Subcutaneous adipose tissue (tissue), 4 donors: ENCODE measurements around the gene PPP2R3B. TPM values are rescaled to one million over a fixed set of nuclear protein-coding genes. Genes with fewer than 3 reads are reported as not detected.

Experiments used
- total RNA-seq, 4 donors: library from RNA; depleted of rRNA; stranded (reverse); fragments of >200 nt; gene quantifications; one replicate each; pipeline ENCODE4 v1.1.0, GENCODE V29; 2016
- TF ChIP-seq, protein P1 (sequence below): fragments of 450-650 bp; IDR thresholded peaks from one replicate; pipeline ENCODE4 v1.5.1; 2016; ENCODE audit warnings: low read depth, mild to moderate bottlenecking, control low read depth, antibody characterized with exemption, moderate library complexity

PPP2R3B gene
- total RNA-seq, 4 donors from 2014 or later, result 5.9 to 23.2 (median 8.3) TPM

DNA sequence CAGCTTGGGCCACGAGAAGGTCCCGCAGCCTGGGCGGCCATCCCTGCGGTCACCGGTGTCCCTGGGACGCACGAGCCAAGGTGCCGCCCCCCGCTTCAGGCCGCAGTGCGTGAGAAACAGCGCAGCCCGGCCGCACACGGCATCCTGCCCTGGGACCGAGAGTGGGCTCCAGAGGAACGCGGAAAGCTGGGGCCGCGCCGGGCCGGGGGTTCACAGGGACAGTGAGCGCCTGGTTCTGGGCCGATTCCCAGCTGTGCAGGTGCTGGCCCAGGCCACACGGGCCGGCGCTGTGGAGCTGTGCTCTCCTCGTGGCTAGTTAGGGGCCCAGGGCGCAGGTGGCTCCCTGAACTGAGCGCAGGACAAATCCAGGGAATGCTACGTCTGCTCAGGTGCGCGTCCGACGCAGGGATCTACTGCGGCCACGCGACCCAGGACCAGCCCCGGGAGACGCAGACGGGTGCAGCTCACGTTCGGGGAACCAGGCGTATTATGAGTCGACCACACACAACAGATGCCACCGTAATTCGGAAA, 42.3 kb downstream of the PPP2R3B start:
- TF ChIP-seq, protein P1, sequence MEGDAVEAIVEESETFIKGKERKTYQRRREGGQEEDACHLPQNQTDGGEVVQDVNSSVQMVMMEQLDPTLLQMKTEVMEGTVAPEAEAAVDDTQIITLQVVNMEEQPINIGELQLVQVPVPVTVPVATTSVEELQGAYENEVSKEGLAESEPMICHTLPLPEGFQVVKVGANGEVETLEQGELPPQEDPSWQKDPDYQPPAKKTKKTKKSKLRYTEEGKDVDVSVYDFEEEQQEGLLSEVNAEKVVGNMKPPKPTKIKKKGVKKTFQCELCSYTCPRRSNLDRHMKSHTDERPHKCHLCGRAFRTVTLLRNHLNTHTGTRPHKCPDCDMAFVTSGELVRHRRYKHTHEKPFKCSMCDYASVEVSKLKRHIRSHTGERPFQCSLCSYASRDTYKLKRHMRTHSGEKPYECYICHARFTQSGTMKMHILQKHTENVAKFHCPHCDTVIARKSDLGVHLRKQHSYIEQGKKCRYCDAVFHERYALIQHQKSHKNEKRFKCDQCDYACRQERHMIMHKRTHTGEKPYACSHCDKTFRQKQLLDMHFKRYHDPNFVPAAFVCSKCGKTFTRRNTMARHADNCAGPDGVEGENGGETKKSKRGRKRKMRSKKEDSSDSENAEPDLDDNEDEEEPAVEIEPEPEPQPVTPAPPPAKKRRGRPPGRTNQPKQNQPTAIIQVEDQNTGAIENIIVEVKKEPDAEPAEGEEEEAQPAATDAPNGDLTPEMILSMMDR, result no peak

GRCh38 chrX:341541-342101, 45.1 kb downstream of the PPP2R3B start:
- TF ChIP-seq, protein P1, result no peak

GRCh38 chrX:340641-341423, 45.9 kb downstream of the PPP2R3B start:
- TF ChIP-seq, protein P1, result no peak

- TF ChIP-seq, protein P1, result no peak
These were observed 46.6 kb downstream of the PPP2R3B start for GRCh38 chrX:340121-340520.

GRCh38 chrX:338836-339400, 47.8 kb downstream of the PPP2R3B start:
- TF ChIP-seq, protein P1, result no peak

- TF ChIP-seq, protein P1, result no peak
These were observed 48.3 kb downstream of the PPP2R3B start for GRCh38 chrX:338281-338835.

- TF ChIP-seq, protein P1, result no peak
These were observed 49.3 kb downstream of the PPP2R3B start for GRCh38 chrX:337331-337831.
